ENCODE measurements around the gene MTHFR.

DNA sequence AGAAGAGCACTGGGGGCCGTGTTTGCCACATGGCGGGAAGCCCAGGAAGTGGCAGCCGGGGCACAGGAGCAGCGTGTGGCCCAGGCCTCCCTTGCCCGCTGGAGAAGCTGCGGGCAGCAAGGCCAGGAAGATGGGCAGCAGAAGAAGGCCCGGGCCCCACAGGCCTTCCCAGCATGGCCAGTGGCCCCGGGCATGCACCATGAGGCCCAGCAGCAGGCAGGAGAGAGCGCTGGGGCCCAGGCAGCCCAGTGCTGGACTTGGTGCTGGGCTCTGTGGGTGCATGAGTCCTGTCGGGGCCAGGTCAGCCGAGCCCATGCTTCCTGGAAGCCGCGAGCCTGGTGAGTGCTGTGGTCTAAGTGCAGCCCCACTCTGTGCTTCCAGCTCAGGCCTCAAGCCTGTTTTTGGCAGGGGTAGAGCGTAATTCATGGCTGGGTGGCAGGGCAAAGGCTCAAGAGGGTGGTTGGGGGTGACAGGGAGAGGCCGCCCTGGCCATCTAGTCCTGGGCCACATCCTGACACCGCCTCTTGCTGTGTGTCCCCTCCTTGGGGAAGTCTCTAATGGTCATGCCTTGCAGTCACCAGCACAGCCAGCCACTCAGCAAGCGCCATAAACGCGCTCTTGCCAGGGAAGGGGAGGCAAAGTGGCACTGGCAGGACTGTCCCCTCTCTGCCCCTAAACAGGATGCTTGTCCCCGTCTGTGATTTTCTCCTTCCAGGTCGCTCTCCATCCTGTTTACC is 21.3 kb downstream of the MTHFR start:
- TF ChIP-seq, protein P1, sequence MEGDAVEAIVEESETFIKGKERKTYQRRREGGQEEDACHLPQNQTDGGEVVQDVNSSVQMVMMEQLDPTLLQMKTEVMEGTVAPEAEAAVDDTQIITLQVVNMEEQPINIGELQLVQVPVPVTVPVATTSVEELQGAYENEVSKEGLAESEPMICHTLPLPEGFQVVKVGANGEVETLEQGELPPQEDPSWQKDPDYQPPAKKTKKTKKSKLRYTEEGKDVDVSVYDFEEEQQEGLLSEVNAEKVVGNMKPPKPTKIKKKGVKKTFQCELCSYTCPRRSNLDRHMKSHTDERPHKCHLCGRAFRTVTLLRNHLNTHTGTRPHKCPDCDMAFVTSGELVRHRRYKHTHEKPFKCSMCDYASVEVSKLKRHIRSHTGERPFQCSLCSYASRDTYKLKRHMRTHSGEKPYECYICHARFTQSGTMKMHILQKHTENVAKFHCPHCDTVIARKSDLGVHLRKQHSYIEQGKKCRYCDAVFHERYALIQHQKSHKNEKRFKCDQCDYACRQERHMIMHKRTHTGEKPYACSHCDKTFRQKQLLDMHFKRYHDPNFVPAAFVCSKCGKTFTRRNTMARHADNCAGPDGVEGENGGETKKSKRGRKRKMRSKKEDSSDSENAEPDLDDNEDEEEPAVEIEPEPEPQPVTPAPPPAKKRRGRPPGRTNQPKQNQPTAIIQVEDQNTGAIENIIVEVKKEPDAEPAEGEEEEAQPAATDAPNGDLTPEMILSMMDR (IDR thresholded peaks at IDR 0.05), result no peak
- TF ChIP-seq ESRRA (CRISPR knock-in tag; IDR thresholded peaks at IDR 0.05; ENCODE audit: borderline replicate concordance), result no peak
- TF ChIP-seq, protein P2, sequence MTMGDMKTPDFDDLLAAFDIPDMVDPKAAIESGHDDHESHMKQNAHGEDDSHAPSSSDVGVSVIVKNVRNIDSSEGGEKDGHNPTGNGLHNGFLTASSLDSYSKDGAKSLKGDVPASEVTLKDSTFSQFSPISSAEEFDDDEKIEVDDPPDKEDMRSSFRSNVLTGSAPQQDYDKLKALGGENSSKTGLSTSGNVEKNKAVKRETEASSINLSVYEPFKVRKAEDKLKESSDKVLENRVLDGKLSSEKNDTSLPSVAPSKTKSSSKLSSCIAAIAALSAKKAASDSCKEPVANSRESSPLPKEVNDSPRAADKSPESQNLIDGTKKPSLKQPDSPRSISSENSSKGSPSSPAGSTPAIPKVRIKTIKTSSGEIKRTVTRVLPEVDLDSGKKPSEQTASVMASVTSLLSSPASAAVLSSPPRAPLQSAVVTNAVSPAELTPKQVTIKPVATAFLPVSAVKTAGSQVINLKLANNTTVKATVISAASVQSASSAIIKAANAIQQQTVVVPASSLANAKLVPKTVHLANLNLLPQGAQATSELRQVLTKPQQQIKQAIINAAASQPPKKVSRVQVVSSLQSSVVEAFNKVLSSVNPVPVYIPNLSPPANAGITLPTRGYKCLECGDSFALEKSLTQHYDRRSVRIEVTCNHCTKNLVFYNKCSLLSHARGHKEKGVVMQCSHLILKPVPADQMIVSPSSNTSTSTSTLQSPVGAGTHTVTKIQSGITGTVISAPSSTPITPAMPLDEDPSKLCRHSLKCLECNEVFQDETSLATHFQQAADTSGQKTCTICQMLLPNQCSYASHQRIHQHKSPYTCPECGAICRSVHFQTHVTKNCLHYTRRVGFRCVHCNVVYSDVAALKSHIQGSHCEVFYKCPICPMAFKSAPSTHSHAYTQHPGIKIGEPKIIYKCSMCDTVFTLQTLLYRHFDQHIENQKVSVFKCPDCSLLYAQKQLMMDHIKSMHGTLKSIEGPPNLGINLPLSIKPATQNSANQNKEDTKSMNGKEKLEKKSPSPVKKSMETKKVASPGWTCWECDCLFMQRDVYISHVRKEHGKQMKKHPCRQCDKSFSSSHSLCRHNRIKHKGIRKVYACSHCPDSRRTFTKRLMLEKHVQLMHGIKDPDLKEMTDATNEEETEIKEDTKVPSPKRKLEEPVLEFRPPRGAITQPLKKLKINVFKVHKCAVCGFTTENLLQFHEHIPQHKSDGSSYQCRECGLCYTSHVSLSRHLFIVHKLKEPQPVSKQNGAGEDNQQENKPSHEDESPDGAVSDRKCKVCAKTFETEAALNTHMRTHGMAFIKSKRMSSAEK (CRISPR knock-in tag; IDR thresholded peaks at IDR 0.05; ENCODE audit: borderline replicate concordance), result no peak
- TF ChIP-seq, protein P3, sequence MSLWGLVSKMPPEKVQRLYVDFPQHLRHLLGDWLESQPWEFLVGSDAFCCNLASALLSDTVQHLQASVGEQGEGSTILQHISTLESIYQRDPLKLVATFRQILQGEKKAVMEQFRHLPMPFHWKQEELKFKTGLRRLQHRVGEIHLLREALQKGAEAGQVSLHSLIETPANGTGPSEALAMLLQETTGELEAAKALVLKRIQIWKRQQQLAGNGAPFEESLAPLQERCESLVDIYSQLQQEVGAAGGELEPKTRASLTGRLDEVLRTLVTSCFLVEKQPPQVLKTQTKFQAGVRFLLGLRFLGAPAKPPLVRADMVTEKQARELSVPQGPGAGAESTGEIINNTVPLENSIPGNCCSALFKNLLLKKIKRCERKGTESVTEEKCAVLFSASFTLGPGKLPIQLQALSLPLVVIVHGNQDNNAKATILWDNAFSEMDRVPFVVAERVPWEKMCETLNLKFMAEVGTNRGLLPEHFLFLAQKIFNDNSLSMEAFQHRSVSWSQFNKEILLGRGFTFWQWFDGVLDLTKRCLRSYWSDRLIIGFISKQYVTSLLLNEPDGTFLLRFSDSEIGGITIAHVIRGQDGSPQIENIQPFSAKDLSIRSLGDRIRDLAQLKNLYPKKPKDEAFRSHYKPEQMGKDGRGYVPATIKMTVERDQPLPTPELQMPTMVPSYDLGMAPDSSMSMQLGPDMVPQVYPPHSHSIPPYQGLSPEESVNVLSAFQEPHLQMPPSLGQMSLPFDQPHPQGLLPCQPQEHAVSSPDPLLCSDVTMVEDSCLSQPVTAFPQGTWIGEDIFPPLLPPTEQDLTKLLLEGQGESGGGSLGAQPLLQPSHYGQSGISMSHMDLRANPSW (CRISPR knock-in tag; conservative IDR thresholded peaks at IDR 0.05; ENCODE audit: low read depth), result no peak
- TF ChIP-seq, protein P4, sequence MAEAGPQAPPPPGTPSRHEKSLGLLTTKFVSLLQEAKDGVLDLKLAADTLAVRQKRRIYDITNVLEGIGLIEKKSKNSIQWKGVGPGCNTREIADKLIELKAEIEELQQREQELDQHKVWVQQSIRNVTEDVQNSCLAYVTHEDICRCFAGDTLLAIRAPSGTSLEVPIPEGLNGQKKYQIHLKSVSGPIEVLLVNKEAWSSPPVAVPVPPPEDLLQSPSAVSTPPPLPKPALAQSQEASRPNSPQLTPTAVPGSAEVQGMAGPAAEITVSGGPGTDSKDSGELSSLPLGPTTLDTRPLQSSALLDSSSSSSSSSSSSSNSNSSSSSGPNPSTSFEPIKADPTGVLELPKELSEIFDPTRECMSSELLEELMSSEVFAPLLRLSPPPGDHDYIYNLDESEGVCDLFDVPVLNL (CRISPR knock-in tag; IDR thresholded peaks at IDR 0.05; ENCODE audit: borderline replicate concordance, low read depth), result no peak
- TF ChIP-seq, protein P5, sequence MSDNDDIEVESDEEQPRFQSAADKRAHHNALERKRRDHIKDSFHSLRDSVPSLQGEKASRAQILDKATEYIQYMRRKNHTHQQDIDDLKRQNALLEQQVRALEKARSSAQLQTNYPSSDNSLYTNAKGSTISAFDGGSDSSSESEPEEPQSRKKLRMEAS (CRISPR knock-in tag; IDR thresholded peaks at IDR 0.05), result no peak
- TF ChIP-seq ZNF138 (CRISPR knock-in tag; conservative IDR thresholded peaks at IDR 0.05), result no peak
- TF ChIP-seq, protein P6, sequence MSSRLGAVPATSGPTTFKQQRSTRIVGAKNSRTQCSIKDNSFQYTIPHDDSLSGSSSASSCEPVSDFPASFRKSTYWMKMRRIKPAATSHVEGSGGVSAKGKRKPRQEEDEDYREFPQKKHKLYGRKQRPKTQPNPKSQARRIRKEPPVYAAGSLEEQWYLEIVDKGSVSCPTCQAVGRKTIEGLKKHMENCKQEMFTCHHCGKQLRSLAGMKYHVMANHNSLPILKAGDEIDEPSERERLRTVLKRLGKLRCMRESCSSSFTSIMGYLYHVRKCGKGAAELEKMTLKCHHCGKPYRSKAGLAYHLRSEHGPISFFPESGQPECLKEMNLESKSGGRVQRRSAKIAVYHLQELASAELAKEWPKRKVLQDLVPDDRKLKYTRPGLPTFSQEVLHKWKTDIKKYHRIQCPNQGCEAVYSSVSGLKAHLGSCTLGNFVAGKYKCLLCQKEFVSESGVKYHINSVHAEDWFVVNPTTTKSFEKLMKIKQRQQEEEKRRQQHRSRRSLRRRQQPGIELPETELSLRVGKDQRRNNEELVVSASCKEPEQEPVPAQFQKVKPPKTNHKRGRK (CRISPR knock-in tag; IDR thresholded peaks at IDR 0.05; ENCODE audit: borderline replicate concordance), result no peak
- no peak for TF ChIP-seq NR3C1 (CRISPR knock-in tag; conservative IDR thresholded peaks at IDR 0.05; ENCODE audit: low read depth)
- TF ChIP-seq SP1 (CRISPR knock-in tag; conservative IDR thresholded peaks at IDR 0.05), result no peak

Data from WTC11 (cell line).